CD4-positive, alpha-beta T cell treated with Interleukin-4 for 1 hour (primary cell): Measurements from ENCODE around the gene DOC2B.
"Not testable (repeated sequence)": the region's sequence is repeated elsewhere in the genome, so short reads cannot be mapped to it uniquely, and the experiment has no call there.

Experiments used
- DNase-seq, 2 donors: peaks; one replicate each; pipeline ENCODE4 v3.0.0-alpha.2; 2020 to 2022

The DOC2B gene

DNA sequence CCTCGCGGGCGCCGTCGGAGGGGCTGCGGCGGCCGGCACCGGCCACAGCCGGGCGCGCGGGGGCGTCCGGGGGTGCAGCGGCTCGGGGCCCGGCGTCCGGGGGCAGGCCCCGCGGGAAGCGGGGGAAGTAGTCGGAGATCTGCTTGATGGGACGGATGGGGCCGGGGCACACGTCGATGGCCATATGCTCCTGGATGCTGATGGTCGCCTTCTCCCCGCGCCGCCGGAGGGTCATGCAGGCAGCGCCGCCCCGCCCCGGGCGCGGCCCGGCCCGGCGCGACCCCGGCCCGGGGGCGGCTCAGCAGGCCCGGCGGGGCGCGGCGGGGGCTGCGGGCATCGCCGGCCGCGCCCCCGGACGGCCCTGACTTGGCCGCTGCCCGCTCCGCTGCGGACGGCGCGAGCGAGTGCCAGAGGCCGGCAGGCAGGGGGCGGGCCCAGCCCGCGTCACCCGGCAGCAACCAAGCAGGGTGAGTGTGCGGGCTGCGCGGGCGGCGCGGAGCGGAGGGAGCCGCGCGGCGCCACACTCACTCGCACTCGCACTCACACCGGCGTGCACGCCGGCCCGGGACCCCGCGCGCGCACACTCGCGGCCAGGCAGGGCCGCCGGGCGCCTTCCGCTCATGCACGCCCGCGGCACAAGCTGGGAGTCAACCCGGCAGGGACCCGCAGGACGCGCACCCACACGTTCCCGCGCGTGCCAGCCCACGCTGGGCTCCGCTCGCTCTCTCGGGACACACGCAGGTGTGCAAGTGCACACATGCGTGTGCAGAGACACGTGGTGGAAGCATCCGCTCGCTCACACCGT is at the start of gene DOC2B:
TSS of gene DOC2B (minus strand) at position 406 of the 805 bp plus-strand sequence. CDS start at position 235, 171 bp downstream.
- DNase-seq, result no peak

DNA sequence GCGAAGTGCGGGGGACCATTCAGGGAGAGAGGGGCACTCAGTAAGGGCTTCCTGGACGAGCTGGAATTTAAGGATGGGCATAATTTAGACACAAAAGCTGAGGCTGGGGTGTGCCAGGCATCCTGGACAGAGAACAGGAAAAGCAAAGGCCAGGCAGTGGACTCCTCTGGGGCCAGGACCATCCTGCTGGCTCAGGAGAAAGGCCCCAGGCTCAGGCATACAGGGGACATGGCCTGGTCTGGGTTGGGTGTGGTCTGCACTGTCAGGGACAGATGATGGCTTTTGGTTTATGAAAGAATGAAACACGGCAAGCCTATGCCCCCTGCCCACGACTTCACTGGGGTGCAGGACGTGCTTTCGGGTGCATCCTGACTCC is 48.9 kb upstream of the DOC2B start:
- no peak for DNase-seq

DNA sequence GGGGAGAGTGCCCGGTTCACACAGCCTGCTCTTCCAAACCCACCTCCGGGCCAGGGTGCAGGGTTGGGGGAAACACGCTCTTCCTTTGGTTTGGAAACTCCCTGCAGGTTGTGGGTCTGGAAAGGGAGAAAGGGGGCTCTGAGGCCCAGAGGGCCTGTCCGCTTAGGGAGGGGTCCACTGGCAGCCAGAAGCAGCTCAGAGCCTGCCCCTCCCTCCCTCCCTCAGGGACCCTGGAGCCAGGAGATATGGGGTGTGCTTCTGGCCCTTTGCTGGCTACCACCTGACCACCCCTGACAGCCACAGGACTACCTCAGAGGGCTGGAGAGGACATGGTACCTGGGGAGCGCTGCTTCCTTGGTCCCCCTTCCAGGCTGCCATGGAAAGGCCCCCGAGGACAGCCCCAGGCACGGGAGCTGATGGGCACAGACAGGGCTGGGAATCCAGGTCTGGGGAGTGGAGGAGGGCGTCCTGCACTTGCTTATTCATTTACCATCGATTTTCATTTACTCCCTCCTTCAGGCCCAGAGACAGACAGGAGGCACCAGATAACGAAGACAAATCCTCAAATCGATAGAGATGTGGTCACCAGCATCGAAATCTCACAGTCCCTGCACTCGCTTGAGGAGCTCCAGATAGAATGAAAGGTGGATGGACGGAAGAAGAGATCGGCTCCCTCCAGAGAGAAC is 48.4 kb upstream of the DOC2B start:
- DNase-seq, result no peak

DNA sequence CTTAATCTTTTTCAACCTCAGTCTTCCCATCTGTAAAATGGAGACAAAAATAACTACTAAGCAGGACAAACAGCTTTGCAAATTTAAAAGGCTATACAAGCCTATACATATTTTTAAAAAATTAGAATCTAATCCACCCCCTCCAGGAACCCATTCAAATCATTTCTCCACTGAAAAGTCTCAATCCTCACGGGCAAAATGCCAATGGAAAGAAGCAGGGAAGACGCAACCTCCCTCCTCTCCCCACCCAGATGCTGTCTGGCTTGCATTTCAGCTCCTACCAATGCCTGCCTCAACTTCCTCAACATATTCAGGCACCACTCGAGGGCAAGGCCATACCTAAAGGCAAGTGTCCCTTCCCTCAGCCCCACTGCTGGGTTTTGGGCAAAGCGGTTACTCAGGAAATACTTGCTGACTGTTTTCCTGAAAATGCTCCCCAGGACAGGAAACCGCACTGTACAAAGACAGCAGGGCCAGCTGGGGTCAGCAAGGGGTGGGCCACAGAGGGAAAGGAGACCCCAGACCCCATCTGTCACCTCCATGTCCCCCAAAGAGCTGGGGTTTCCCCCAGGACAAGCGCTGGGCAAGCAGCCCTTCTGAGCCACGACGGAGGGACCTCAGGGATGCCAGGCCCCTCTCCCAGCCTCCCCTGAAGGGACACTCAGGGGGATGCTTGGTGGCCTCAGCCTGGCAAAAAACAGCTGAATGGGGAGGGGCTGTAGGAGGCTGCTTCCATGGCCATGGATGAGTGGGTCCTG is 47.7 kb upstream of the DOC2B start:
- no peak for DNase-seq

DNA sequence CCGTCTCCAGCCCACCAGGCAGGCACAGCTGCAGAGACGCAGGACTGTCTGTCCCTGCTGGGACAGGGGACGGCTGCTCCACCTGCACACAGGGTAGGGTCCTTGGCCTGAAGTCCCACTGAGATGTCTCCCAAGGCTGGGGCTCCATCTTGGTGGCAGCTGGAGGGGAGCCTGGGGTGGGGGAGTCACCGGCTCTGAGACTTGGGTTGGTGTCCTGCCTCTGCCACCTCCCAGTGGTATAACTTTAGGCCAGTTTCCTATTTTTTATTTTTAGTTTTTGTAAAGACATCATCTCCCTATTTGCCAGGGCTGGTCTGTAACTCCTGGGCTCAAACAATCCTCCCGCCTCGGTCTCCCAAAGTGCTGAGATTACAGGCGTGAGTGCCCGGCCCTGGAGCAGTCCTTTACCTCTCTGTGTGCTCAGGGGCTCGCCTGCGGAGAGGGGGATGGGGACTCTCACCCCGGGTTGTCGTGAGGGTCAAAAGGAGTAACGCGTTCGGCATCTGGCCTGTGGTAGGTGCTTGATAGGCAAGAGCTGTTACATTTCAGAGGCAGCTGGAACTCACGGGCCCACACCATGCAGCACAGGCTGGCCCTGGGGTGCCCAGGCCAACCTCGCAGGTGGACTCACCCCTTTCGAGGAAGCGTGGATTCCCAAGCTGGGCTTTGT is 46.6 kb upstream of the DOC2B start:
- no peak for DNase-seq

DNA sequence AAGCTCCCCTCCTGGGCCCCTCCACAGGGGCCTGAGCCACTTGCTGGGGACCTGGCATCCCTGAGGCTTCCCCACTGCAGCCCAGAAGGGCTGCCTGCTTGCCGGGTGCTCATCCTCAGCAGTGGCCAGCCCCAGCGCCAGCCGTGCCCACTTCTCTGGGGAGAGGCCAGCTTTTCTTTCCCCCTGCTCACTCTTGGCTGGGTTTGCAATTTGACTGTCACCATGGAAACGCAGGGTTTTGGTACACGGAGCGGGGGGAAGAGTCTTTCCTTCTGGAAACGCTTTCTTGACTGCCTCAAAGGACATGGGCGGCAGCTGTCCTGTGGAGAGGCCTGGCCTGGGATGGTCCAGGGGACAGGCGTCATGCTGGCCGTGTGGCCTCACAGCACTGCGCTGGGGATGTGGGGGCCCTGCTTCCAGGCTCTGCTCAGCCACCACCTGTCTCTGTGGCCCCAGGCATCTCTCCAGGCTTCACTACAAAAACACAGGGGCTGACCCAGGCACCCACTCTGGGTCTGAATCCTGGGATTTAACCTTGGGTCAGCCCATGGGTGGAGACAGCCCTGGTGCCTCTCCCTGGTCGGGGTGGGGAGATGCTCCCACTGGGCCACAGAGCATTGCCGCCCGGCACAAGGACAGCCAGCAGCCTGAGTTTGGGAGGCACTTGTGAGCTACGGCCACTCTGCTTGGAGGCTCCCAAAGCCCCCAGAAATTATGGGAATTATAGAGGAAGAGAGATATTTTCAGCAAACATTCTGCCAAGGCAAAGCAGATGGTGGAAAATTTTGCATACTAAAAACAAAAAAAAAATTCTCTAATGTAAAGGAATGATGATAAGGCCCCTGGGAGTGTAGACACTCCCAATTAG is 45.9 kb upstream of the DOC2B start:
- no peak for DNase-seq

DNA sequence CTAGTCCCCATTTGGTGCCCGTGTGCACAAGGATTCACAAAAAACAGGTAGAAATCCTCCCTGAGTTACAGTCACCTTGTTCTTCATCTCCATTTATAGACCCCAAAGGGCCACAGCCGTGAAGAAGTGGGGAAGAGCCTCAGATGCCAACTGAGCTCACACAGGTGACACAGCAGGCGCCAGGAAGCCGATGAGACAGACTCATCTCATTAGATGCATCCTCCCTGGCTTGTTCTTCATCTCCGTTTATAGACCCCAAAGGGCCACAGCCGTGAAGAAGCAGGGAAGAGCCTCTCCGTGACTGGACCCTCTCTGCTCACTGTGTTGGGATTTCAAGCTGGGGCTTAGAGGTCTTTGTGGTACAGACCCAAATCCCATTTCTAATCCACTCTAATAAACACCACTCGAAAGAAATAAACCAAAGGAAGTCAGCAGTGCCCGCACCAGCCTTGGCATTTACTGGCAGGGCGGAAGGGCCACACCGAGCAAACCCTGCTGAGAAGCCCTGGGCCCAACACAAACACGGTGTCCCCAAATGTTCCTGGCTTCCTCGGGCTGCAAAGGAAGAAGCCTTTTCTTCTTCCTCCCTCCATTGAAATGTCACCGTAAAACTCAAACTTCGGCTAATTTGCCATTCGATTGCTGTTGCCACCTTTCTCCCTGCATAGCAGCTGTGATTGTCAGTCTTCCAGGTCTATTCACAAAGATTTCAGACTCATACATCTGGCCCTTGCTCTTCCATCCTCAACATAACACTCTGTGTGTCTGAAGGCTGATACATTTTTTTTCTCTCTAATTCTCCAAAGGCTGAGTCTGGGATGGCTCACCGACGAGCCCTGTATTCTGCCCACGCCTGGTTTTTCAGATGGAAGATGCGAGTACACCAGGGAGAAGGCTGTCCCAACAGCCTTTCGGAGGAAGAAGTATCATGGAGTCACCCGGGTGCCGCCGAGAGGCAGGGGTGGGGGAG is 44.9 kb upstream of the DOC2B start:
- DNase-seq, result no peak

DNA sequence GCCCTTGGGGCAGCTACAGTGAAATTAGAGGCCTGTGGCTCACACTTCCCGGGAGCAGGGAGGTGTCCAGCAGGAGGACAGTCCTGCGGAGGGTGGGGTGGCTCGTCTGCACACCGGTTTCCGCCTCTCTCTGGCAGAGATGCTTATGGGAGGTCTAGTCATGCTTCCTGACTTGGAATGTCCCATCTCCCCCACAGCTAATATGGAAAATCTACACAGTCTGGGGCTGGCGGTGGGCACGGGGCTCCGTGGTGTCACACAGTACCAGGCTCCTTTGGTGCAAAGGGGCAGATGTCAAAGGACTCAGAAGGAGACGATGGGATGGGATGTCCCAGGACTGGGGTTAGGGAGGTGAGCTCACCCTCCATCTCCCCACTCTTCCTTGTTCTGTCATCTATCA is 44.1 kb upstream of the DOC2B start:
- no peak for DNase-seq

DNA sequence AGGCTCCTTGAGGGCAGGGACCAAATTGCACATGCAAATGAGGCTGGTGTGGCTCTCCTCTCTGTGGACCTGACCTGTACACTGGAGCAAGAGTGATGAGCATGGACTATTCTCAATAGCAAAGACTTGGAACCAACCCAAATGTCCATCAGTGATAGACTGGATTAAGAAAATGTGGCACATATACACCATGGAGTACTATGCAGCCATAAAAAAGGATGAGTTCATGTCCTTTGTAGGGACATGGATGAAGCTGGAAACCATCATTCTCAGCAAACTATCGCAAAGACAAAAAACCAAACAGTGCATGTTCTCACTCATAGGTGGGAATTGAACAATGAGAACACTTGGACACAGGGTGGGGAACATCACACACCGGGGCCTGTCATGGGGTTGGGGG is 43.1 kb upstream of the DOC2B start:
- DNase-seq, result not testable (repeated sequence)

DNA sequence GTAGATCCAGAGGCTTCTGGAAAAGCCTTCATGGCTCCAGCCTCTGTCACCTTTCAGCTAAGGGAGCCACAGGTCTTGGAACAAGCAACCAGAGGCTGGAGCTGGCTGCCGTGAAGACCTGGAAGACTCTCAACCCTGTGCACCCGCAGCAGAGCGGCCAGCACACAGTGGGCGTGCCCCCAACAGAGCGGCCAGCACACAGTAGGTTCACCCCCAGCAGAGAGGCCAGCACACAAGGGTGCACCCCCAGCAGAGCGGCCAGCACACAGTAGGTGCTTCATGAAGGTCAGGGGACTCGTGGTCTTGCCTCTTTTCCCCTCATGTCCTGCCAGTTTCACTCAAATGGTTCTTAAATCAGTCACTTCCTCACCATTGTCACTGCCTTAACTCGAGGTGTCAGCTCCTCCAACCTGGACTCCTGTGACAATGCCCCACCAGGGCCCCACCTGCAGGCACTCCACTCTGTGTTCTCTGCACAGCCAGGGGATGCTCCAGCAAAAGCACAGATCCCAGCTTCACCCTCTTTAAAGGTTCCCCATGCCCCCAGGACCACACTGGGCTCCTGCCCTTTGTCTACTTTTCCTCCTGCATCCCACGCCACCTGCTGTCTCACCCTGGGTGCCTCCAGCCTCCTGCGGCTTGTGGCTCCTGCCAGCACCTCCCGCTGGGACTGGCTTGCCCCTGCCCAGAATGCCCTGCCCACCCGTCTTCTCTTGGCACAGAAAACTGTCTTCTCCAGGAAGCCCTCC is 42.4 kb upstream of the DOC2B start:
- DNase-seq, result no peak

DNA sequence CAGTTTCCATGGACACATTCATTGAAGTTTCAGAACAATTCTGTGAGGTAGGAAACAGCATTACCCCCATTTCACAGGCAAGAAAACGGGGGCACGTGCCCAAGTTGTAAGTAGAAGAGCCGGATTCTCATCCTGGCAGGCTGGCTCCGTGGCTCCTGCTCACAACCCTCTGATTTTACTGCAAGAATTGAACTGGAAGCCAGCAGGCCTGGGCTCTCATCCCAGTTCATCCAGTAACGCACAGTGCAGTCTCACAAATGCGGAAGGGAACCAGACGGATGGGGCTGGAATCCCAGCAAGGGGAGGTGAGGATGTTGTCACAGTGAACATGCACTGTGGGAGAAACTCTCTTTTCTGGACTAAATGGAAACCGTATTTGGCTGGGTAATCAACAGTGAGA is 40.7 kb upstream of the DOC2B start:
- no peak for DNase-seq

DNA sequence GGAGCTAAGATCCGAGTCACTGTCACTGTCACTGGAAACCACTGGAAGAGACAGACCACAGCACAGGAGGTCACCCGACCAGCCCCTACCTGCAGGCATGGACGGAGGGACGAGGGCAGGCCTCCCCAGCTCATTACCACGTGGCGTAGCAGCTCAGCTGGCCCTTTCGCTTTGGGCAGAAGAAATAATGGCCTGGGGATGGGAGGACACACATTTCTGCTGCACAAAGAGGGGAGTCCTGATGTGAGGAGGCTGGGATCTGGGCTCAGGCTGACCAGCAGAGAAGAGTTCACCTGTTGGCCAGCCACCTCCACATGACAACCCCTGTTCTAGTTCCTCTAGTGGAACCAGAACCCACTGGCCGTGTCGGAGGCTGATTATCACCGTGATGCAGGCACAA is 38.2 kb upstream of the DOC2B start:
- no peak for DNase-seq

DNA sequence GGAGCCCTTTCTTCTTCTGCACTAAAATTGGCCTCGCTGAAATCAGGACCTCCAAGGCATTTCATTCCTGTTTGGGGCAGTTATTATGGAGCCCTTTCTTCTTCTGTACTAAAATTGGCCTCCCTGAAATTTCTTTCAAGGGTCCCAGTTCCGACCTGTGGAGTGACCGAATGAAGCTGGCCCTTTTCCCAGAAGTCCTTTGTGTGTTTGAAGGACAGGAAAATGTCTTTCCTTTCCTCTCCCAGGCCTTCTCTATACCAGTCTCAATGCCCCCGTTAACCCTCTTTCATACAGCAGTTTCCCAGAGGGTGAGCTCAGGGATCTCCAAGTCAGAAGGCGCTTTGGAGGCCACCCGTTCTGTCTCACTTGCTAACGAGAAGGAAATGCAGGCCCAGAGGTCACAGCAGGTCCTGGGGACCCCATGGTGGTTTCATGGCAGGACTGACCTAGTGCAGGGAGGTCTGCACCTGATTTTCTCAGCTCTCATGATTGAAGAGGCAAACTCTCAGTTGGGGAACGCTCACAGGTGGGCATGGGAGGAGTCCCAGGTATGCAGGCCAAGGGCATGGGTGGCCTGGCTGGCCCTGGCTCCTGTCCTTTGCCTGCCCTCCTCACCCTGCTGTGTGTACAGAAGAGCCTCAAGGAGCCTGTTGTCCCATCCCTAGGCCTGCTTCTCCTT is 37.1 kb upstream of the DOC2B start:
- DNase-seq, result no peak

DNA sequence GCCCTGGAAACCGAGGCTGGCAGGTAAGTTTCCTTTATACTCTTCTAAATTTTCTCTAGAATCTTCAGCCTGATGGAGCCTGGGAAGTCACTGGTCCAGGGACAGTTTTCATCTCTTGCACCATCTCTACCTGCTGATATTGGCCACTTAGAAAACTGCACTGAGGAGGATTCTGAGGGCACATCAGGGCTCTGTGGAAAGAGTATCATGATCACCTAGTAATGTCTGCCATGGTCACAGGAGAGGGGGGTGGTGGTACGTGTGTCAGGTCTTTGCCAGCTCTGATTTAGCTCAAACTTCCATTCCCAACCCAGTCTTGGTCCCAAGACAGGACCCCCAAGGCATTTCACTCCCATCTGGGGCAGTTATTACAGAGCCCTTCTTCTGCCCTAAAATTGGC is 35.2 kb upstream of the DOC2B start:
- no peak for DNase-seq

DNA sequence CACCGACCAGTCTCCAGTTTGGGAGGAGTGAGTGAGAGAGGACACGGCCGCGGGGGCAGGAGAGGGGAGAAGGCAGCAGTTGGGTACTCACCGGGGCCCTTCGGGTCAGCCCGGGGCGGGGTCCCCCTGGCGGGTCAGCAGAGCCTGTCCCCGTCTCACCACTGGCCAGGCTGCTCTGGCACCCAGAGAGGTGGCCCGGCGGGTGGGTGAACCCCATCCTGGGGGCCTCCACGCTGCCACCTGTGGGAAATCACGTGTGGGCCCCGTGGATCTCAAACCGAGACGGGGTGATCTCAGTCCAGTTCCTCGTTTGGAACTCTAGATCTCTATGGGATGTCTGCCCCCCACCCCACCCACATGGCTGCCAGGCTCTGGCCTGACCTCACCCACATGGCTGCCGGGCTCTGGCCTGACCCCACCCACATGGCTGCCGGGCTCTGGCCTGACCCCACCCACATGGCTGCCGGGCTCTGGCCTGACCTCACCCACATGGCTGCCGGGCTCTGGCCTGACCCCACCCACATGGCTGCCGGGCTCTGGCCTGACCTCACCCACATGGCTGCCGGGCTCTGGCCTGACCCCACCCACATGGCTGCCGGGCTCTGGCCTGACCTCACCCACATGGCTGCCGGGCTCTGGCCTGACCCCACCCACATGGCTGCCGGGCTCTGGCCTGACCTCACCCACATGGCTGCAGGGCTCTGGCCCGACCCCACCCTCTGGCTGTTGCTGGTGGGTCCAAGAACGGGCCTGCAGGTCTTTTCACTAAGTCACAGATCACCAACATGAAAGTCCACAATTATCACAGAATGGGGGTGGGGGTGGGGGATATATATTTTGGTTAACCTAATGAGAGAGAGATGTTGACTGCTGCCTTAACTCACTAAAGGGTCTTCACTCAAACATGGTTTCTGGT is 34.4 kb upstream of the DOC2B start:
- peak in 1 of 2 donors; percentile 3 for DNase-seq

DNA sequence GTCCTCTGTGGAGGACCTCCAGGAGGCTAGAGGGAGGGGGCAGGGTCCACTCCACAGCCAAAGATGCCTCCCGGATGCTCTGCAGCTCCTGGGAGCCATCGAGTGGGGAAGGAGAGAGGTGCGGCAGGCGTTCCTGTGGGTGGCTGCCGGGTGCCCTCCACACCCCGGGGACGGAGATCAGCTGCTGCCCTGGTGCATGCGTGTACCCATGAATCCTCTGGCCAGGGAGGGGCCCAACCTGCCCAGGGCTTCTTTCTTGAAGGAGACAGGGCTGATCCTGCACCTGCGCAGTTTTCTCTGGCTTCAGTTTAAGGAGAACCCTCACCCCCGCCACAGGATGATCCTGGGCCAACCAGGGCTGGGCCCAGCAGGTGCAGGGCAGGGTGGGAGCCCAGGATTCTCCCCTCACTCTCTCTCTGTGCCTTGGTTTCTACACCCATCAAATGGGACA is 33.5 kb upstream of the DOC2B start:
- no peak for DNase-seq

DNA sequence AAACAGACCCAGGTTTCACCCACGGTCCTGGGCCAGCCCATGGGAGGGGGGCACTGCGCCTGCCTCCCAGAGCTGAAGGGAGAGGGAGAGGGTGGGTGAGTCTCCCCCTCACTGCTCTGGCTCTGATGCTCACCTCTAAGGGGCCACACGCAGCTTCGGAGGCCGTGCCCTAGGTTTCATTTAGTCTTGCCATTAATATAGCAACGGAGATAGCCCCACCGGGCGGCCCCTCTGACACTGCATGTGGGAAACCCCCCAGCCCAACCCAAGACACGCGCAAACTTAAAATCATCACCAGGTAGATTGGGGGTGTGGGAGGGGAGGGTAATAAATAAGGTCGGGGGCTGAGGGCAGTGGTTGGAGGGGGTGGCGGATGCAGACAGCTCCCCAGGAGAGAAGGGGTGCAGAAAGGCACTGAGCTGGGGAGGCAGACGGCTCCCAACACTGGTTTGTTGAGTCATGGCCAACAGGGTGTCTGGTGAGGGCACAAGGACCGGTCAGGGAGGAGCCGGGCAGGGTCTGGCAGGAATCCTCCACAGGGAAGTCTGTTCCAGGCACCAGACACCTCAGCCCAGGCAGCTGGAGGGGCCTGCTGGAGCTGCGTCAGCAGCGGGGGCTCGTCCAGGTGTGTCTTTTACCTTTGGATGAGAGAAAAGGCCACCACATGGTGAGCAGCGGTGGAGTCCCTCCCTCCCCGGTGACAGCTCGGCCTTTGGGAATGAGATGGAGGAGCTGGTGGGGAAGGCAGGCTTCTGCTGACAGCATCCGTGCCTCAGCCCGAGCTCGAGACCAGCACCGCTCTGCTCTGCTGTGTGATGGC is 32.0 kb upstream of the DOC2B start:
- DNase-seq, result no peak
